T-helper 22 cell (primary cell): ENCODE data around the gene ATR.
A peak's percentile ranks its signal among the peaks of the same experiment; 100 is the strongest.
"Not testable (repeated sequence)": the region's sequence is repeated elsewhere in the genome, so short reads cannot be mapped to it uniquely, and the experiment has no call there.

Experiments used
- DNase-seq: peaks from one replicate; pipeline ENCODE4 v3.0.0-alpha.2; 2020; ENCODE audit warnings: low read depth

The ATR gene

DNA sequence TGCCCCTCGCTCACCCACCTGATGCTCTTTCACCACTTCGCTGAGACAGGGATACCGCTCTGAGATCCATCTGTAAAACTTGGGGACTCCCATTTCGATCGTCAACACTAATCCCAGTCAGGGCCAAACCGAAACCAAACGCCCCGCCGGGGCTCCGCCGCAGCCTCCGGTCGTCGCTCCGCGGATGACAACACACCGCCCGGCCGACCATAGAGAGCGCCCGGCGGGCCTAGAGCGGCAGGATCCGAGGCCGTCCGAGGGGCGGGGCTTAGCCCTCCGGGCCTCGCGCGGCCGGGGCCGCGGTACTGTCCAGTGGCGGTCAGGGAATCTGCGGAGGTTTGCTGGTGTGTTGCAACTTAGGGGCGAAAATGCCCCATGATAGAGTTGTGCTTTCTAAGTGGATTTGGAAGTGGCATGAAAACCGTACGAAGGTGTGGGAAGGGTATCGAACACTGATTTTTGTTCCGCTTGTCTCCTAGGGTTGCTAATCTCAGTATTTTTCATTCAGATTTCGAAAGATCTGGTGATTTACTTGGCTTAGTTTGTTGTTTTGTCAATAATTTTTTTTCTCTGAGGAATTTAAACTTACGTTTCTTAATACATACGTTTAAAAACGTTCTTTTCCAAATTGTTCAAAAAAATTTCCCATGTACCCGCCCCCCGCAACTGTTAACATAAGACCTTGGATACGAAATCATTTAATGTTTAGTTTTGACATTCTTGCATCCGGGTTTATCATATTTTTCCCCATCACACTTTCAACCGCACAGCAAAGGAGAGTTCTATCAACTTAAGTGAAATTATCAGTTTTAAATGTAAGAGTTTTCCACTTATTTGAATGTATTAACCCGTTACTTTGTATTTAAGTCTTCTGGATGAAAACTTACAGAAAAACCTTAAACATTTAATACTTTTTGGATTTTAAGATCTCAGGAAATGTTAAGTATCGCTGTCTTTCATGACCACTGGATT lies 130.4 kb downstream of the ATR start, which contains the start of gene XRN1:
XRN1 (minus strand) TSS at position 186 of the 972 bp plus-strand sequence; CDS start at position 93, 93 bp downstream.
- peak; percentile 88 for DNase-seq

DNA sequence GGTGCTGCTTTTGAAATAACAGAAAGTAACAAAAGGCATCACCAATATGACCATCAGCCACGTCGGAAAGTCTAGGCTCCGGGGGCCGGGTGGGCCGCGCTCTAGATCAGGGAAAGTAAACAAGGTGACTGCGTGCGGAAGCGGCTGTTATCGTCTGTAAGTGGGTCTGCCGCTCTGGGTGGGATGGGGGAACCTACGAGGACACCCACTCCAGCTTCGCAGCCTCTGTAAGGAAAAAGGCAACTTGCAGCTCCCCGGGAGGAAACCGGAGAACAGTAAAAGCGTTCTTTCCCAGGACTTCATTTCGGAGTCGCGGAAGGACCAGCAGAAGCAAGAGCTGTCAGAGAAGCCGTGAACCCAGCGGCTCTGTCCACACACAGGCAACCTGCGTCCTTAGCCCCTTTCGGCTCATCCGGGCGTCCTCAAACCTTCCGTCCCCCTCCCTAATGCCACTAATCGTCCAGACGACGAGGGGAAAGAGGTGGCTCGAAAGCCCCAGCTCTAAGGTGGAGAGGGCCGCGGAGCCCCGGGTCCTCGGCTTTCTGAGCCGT lies 131.2 kb downstream of the ATR start:
- peak; percentile 17 for DNase-seq

DNA sequence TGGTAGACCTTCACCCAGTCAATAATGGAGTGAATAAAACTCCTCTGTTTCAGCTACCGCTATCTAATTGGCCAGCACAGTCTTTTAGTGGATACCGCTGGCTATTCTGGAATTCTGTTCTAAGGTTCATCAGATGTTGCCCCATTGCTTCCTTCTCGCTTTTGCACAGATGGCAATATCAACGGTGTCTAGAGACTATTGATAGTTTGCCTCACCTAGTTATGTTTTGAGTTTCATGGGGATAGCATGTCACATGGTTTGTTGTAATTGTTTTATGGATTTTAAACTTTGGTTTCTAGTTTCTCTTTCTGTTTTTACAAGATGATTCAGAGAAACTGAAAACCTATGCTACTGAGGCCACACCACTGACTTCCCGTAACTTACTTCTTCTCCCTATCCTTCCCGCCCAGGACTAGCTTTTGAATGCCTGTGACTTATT lies 132.7 kb downstream of the ATR start:
- no peak for DNase-seq

DNA sequence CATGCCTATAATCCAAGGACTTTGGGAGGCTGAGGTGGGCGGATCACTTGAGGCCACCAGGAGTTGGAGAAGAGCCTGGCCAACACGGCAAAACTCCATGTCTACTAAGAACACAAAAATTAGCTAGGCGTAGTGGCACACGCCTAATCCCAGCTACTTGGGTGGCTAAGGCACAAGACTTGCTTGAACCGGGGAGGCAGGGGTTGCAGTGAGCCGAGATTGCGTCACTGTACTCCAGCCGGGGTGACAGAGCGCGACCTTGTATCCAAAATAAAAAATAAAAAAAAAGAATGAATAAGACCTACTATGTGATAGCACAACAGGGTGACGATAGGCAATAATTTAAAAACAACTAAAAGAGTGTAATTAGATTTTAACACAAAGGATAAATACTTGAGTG lies 134.2 kb downstream of the ATR start:
- DNase-seq, result no peak

DNA sequence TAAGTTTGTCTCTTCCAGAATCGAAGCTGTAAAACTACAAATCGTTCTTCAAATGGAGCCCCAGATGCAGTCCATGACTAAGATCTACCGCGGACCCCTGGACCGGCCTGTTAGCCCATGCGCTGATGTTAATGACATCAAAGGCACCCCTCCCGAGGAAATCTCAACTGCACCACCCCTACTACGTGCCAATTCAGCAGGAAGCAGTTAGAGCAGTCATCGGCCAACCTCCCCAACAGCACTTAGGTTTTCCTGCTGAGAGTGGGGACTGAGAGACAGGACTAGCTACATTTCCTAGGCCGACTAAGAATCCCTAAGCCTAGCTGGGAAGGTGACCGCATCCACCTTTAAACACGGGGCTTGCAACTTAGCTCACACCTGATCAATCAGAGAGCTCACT lies 135.5 kb downstream of the ATR start:
- not testable (repeated sequence) for DNase-seq

DNA sequence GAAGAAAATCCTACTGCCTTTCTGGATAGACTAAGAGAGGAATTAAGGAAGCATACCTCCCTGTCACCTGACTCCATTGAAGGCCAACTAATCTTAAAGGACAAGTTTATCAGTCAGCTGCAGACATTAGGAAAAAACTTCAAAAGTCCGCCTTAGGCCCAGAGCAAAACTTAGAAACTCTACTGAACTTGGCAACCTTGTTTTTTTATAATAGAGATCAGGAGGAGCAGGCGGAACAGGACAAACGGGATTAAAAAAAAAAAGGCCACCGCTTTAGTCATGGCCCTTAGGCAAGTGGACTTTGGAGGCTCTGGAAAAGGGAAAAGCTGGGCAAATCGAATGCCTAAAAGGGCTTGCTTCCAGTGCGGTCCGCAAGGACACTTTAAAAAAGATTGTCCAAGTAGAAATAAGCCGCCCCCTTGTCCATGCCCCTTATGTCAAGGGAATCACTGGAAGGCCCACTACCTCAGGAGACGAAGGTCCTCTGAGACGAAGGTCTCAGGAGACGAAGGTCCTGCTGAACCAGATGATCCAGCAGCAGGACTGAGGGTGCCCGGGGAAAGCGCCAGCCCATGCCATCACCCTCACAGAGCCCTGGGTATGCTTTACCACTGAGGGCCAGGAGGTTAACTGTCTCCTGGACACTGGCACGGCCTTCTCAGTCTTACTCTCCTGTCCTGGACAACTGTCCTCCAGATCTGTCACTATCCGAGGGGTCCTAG lies 138.9 kb downstream of the ATR start:
- DNase-seq, result not testable (repeated sequence)

DNA sequence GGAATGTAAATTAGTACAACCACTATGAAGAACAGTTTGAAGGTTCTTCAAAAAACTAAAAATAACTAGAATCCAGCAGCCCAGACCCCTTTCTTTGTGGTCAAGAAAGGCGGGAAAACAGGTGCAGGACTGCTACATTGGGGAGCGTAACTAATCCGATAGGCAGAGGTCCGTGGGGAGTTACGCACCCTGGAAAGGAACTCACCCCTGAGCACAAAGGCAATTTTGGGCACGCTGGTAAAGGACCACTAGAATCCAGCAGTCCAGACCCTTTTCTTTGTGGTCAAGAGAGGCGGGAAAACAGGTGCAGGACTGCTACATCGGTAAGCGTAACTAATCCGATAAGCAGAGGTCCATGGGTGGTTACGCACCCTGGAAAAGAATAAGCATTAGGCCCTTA lies 140.4 kb downstream of the ATR start:
- DNase-seq, result not testable (repeated sequence)

DNA sequence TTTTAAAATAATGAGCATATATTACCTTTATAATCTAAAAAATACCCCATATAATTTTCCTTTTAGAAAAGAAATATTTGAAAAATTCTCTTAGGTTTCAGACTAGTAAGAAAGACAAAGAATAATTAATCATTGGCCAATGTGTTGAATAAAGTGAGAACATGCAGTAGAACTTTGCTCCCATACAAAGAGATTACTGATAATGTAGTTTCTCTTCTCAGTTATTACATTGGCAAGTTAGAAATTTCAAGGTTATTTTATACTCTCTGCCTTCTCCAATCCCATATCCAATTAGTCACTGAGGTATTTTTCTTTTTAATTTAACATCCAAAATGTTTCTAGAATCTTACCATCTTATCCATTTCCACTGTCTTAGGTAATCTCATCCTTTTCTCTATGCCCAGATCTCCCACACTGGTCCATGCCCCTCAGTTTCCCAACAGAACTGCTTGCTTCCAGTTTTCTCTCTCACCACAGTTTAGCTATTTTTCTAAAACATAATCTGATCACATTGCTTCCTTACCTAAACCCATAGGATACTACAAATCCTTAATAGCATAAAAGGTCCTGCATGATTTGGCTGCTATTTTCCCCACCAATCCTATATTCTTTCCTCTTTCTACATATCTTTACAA lies 141.5 kb downstream of the ATR start:
- no peak for DNase-seq

DNA sequence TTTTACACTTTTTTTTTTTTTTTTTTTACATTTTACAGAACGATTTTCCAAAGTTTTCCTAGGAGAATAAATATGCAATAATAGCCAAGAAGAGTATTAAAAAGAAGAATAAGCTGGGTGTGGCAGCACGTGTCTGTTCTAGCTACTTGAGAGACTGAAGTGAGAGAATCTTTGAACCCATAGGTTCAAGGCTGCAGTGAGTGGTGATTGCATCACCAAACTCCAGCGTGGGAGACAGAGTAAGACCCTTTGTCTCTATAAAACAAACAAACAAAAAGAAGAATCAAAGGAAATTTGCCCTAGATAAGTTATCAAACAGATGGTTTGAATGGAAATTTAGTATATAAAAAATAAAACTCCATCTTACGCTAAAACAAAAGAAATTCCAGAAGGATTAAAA lies 144.0 kb downstream of the ATR start:
- no peak for DNase-seq

DNA sequence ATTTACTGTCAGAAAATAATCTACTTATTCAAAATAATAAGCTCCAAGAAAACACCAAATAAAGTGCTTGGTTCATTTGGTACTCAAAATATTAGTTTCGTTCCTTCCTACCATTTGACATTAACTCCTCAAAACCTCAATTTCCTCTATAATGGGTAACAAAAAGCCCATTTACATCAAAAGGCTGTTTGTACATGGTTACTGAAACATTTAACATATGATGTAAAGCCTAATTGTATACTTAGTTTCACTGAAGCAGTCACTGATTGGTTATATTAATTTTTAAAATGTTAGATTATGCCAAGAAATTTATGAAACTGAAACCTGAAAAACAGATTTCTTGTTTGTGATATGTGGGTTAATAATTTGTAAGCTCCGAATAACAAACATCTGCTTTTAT lies 145.4 kb downstream of the ATR start:
- no peak for DNase-seq

DNA sequence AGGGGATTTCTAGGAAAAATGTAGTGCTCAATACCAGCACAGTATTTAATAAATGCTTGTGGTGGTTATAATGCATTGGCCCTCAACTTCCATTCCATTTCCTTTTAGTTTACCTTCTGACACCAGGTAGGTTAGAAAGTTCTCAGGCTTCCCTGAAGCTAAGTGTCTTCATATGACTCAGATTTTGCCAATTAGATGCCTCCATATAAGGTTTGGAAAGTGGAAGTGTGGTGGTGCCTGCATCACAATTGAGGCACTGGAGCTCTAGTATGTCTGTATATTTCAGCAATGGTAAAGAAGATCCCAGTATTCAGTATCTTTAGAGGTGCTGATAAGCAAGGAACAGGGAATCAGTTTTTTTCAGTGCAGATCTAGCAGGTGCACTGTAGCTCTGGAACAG lies 149.0 kb downstream of the ATR start:
- DNase-seq, result no peak

DNA sequence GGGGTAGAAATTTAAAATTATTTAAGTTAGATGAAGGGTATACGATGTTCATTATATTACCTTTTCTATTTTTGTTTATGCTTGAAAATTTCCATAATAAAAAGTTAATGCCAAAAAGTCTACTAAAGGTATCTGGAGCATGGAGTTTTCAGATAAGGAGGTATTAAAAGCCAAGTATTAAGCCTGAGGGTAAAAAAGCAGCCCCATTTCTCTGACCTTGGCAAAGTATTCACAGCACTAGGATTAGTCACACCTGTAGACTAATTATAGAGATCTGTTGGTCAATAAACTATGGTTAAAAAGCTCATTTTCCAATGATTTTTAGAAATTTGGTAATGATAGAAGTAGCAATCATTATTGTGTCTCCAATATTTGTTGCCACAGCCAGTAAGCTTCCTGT lies 153.8 kb downstream of the ATR start:
- no peak for DNase-seq

DNA sequence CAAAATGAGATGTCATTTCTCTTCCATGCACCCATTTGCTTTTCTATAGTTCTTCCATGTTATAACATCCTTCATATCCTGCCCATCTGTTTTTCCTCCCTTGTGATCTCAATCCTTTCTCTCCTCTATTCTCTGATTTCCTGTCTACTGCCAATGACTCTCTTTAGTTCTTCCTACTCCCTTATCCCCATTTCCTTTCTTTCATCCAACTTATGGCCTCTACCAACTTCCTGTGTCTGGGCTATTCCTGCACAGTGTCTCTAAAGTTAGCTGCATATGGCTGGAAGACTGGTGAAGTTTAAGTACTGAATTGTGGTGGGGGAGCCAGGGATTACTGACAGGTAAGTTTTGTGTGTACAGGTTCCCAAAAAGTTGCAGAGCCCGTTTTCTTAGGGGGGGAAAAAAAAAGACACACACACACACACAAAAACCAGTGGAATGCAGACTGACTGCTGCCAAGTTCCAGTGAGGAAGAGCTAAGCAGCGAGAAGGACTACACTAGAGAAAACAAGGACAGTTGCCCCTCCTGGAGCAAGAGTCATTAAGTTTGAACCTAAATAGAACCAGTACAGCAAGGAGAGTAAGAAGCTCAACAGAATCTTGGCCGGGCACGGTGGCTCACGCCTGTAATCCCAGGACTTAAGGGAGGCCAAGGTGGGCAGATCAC lies 159.5 kb downstream of the ATR start:
- no peak for DNase-seq

DNA sequence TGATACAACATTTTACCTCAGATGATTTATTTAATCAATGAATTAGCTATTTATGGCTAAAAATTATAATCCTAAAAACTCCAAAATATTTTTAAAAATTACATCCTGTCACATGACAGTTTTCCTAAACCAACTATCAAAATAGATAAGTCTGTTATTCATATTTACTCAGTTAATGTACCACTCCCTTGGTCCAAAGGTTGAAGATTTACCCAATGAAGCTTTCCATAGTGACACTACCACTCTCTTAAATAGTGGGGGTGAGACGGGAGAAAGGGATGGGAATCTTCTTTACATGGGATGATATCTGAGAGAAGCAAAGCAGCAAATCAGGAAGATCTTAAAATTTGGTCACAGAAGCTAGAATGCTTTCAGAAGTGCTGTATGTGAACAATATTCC lies 161.2 kb downstream of the ATR start:
- DNase-seq, result no peak

DNA sequence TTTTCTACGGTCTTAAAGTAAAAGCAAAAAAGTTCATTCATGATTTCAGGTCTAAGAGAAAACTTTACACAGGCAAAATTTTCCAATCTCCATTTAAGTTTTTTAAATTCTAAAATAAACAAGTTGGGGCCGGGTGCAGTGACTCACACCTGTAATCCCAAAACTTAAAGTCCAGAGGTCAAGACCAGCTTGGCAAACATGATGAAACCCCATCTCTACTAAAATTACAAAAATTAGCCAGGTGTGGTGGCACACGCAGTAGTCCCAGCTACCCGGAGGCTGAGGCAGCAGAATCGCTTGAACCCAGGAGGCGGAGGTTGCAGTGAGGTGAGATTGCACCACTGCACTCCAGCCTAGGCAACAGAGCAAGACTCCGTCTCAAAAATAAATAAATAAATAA lies 178.0 kb downstream of the ATR start:
- not testable (repeated sequence) for DNase-seq
